CD4-positive, alpha-beta T cell (primary cell): ENCODE measurements around the gene MPDZ. TPM values are rescaled to one million over a fixed set of nuclear protein-coding genes. Genes with fewer than 3 reads are reported as not detected.

Source experiments
- ATAC-seq: fragments of 200-7000 bp; cut with Tn5 transposase; one replicate; pipeline ENCODE4 v1.10.0; 2022; ENCODE audit warnings: mild to moderate bottlenecking; ENCODE audit not compliant: poor library complexity
- CTCF ChIA-PET: fragments of 350-600 bp; sonication (Branson Sonifier 250); formaldehyde crosslinking; loops from one replicate; lab custom pipeline; 2021; ENCODE audit warnings: antibody characterized with exemption, inconsistent platforms; lab: Charles Lee
- POLR2A ChIA-PET: fragments of 350-600 bp; sonication (Branson Sonifier 250); formaldehyde crosslinking; loops from one replicate; lab custom pipeline; 2021; ENCODE audit warnings: antibody characterized with exemption, inconsistent platforms; lab: Charles Lee
- DNase-seq, 14 experiments: peaks; one replicate each; pipeline ENCODE4 v3.0.0-alpha.2; 2013 to 2020; ENCODE audit warnings: mixed read lengths in 2 of 14
- H3K27ac ChIP-seq, 2 donors: one replicate each; pipeline versions ENCODE4 v1.5.1 to v1.7.0; 2013; ENCODE audit warnings: low read length in 2 of 2, low read depth in 1 of 2, mild to moderate bottlenecking in 1 of 2
- H3K27me3 ChIP-seq, 2 experiments: 1 replicate in 1 of 2; 2 replicates in 1 of 2; pipeline versions ENCODE4 v1.6.1 to v1.7.0; 2013; ENCODE audit warnings: low read length in 2 of 2, control low read depth in 1 of 2, mild to moderate bottlenecking in 1 of 2, moderate library complexity in 1 of 2; ENCODE audit not compliant: insufficient read depth in 2 of 2, control insufficient read depth in 1 of 2
- H3K36me3 ChIP-seq: one replicate; pipeline ENCODE4 v1.6.1; 2013; ENCODE audit warnings: low read length, control low read depth; ENCODE audit not compliant: insufficient read depth
- H3K4me1 ChIP-seq: one replicate; pipeline ENCODE4 v1.6.1; 2013; ENCODE audit warnings: low read length, control low read depth; ENCODE audit not compliant: insufficient read depth
- H3K4me3 ChIP-seq: one replicate; pipeline ENCODE4 v1.5.1; 2013; ENCODE audit warnings: mild to moderate bottlenecking, low read length, moderate library complexity
- H3K9me3 ChIP-seq, 2 experiments: 1 replicate in 1 of 2; 2 replicates in 1 of 2; pipeline versions ENCODE4 v1.6.1 to v1.7.0; 2013; ENCODE audit warnings: low read length in 2 of 2, mild to moderate bottlenecking in 2 of 2, control low read depth in 1 of 2, moderate library complexity in 1 of 2; ENCODE audit not compliant: control insufficient read depth in 1 of 2, insufficient read depth in 1 of 2
- H3K27ac Mint-ChIP-seq: one replicate; pipeline ENCODE4 v1.8.0; 2020; ENCODE audit warnings: mixed read lengths
- H3K27me3 Mint-ChIP-seq: one replicate; pipeline ENCODE4 v1.8.0; 2021; ENCODE audit warnings: mixed read lengths
- H3K36me3 Mint-ChIP-seq: one replicate; pipeline ENCODE4 v1.8.0; 2021; ENCODE audit warnings: low read depth, mixed read lengths
- H3K4me1 Mint-ChIP-seq: one replicate; pipeline ENCODE4 v1.8.0; 2021; ENCODE audit warnings: low read depth, mixed read lengths
- H3K4me3 Mint-ChIP-seq: one replicate; pipeline ENCODE4 v1.8.0; 2020; ENCODE audit warnings: mild to moderate bottlenecking, mixed read lengths
- H3K9me3 Mint-ChIP-seq: one replicate; pipeline ENCODE4 v1.8.0; 2020; ENCODE audit warnings: mixed read lengths
- CTCF ChIP-seq: fragments of 200-600 bp; IDR thresholded peaks from one replicate; pipeline ENCODE4 v1.8.0; 2022; ENCODE audit warnings: antibody characterized with exemption, mild to moderate bottlenecking
- intact Hi-C, 2 experiments: fragments of 100-400 bp; cut with DNase I in 1 of 2; cut with micrococcal nuclease in 1 of 2; formaldehyde crosslinking; loops; one replicate each; pipeline versions ENCODE4 v1.15.1 to v1.9.0; 2023 to 2025; cut with DNase I, micrococcal nuclease
- total RNA-seq, 174 experiments: library from RNA in 2 of 174; stranded (reverse) in 2 of 174; gene quantifications; one replicate each; pipeline ENCODE4 v1.2.3 and lab custom pipeline; 2021 to 2026

Gene MPDZ
- total RNA-seq, 2 experiments from 2014 or later: not detected

GRCh38 chr9:13239208-13239607, 40.3 kb downstream of the MPDZ start:
- DNase-seq (no peak), ATAC-seq (no peak)
- CTCF ChIA-PET: no interaction called here
- no peak for TF ChIP-seq CTCF
- Histone ChIP-seq H3K4me3 (no peak overlapping the region), H3K4me1 (no peaks in the 10 kb centered on the region), H3K27me3 (no peaks in the 10 kb centered on the region), H3K27ac (no peak overlapping the region), H3K36me3 (no peaks in the 10 kb centered on the region), H3K9me3 (peaks cover 0 to 8% of the 10 kb centered on the region in 2 experiments)
- no peaks in the 10 kb centered on the region for H3K4me1 Mint-ChIP-seq
- intact Hi-C loops: loop anchor here in 1 of 2 experiments (10.0 kb wide), 1 partner anchor 56 kb away; no protein-coding TSS in a partner anchor
- no peak overlapping the region for H3K27ac Mint-ChIP-seq
- H3K27me3 Mint-ChIP-seq: no peaks in the 10 kb centered on the region
- no peaks in the 10 kb centered on the region for H3K9me3 Mint-ChIP-seq
- no peak overlapping the region for H3K4me3 Mint-ChIP-seq
- no peaks in the 10 kb centered on the region for H3K36me3 Mint-ChIP-seq
- POLR2A ChIA-PET: no interaction called here

GRCh38 chr9:13234932-13235331, 44.6 kb downstream of the MPDZ start:
- Mint-ChIP-seq H3K9me3 (peaks cover 4% of the 10 kb centered on the region), H3K4me1 (no peaks in the 10 kb centered on the region), H3K4me3 (no peak overlapping the region), H3K36me3 (no peaks in the 10 kb centered on the region), H3K27me3 (no peaks in the 10 kb centered on the region), H3K27ac (no peak overlapping the region)
- H3K9me3 ChIP-seq: peaks cover 0 to 4% of the 10 kb centered on the region in 2 experiments
- TF ChIP-seq CTCF: no peak
- H3K4me3 ChIP-seq: no peak overlapping the region
- DNase-seq: no peak
- H3K27ac ChIP-seq: no peak overlapping the region
- H3K27me3 ChIP-seq: no peaks in the 10 kb centered on the region
- no peaks in the 10 kb centered on the region for H3K36me3 ChIP-seq
- ChIA-PET POLR2A (no interaction called here), CTCF (no interaction called here)
- intact Hi-C loops: loop anchor here in 1 of 2 experiments (5.0 to 10.0 kb wide), 2 partner anchors 53 to 60 kb away; no protein-coding TSS in a partner anchor
- no peak for ATAC-seq
- H3K4me1 ChIP-seq: no peaks in the 10 kb centered on the region

- H3K27me3 Mint-ChIP-seq: no peaks in the 10 kb centered on the region
These were observed 51.1 kb downstream of the MPDZ start for GRCh38 chr9:13228431-13228830.

More at GRCh38 chr9:13228431-13228830, 51.1 kb downstream of the MPDZ start:
- TF ChIP-seq CTCF: no peak
- POLR2A ChIA-PET: no interaction called here
- Mint-ChIP-seq H3K9me3 (peaks cover 5% of the 10 kb centered on the region), H3K36me3 (no peaks in the 10 kb centered on the region), H3K27ac (no peak overlapping the region), H3K4me3 (no peak overlapping the region), H3K4me1 (no peaks in the 10 kb centered on the region)
- intact Hi-C loops: loop anchor here in 1 of 2 experiments (10.0 kb wide), 1 partner anchor 46 kb away; the partner anchor contains the start of gene MPDZ
- Histone ChIP-seq H3K27me3 (no peaks in the 10 kb centered on the region), H3K9me3 (no peaks in the 10 kb centered on the region), H3K4me1 (no peaks in the 10 kb centered on the region), H3K4me3 (no peak overlapping the region), H3K36me3 (no peaks in the 10 kb centered on the region), H3K27ac (no peak overlapping the region)
- CTCF ChIA-PET: no interaction called here
- DNase-seq: no peak
- no peak for ATAC-seq
